Left hindlimb (tissue), 1 donor: ENCODE data around the gene GTF3C4.

Experiments
- DNase-seq: peaks from one replicate; pipeline ENCODE4 v3.0.0-alpha.2; 2018

Gene GTF3C4

GRCh38 chr9:132739710-132740310 lies 69.5 kb downstream of the GTF3C4 start:
- DNase-seq = no peak

- DNase-seq = no peak
Measured at GRCh38 chr9:132740526-132741309, 70.5 kb downstream of the GTF3C4 start.

- DNase-seq = peak; percentile 46
Measured at GRCh38 chr9:132742821-132743311, 72.6 kb downstream of the GTF3C4 start.

GRCh38 chr9:132743931-132744479 lies 73.7 kb downstream of the GTF3C4 start:
- DNase-seq = no peak
